RKO (cell line): Measurements from ENCODE around the gene APOBEC3H.

Experiments
- DNase-seq: peaks from one replicate; pipeline ENCODE4 v3.0.0-alpha.2; 2016; ENCODE audit warnings: low spot score

APOBEC3H gene

GRCh38 chr22:39081016-39081415 is 16.0 kb upstream of the APOBEC3H start:
- DNase-seq, result no peak

GRCh38 chr22:39081598-39081997 is 15.4 kb upstream of the APOBEC3H start:
- no peak for DNase-seq

GRCh38 chr22:39083212-39084165 is 13.6 kb upstream of the APOBEC3H start:
- no peak for DNase-seq

- DNase-seq, result no peak
Observed at GRCh38 chr22:39084666-39085065, 12.4 kb upstream of the APOBEC3H start.

- no peak for DNase-seq
Observed at GRCh38 chr22:39087098-39087497, 9.9 kb upstream of the APOBEC3H start.

- DNase-seq, result no peak
Observed at GRCh38 chr22:39087881-39088684, 9.0 kb upstream of the APOBEC3H start.

- DNase-seq, result no peak
Observed at GRCh38 chr22:39088685-39089032, 8.4 kb upstream of the APOBEC3H start.

GRCh38 chr22:39089928-39090327 is 7.1 kb upstream of the APOBEC3H start:
- DNase-seq, result no peak

- no peak for DNase-seq
Observed at GRCh38 chr22:39090426-39091064, 6.5 kb upstream of the APOBEC3H start.

GRCh38 chr22:39091126-39092081 is 5.6 kb upstream of the APOBEC3H start:
- DNase-seq, result no peak

GRCh38 chr22:39092111-39092862 is 4.8 kb upstream of the APOBEC3H start:
- DNase-seq, result no peak

- no peak for DNase-seq
Observed at GRCh38 chr22:39094717-39095389, 2.2 kb upstream of the APOBEC3H start.

GRCh38 chr22:39095971-39096370 is 1.1 kb upstream of the APOBEC3H start:
- DNase-seq, result no peak

- DNase-seq, result no peak
Observed at GRCh38 chr22:39098026-39098425, 982 bp downstream of the APOBEC3H start.

- DNase-seq, result no peak
Observed at GRCh38 chr22:39098576-39098975, 1.5 kb downstream of the APOBEC3H start.

GRCh38 chr22:39101226-39101625 is 4.2 kb downstream of the APOBEC3H start:
- DNase-seq, result no peak

GRCh38 chr22:39103431-39103830 is 6.4 kb downstream of the APOBEC3H start:
- no peak for DNase-seq

- DNase-seq, result no peak
Observed at GRCh38 chr22:39106326-39106725, 9.3 kb downstream of the APOBEC3H start.

GRCh38 chr22:39108487-39108886 is 11.4 kb downstream of the APOBEC3H start:
- no peak for DNase-seq

- no peak for DNase-seq
Observed at GRCh38 chr22:39109361-39109760, 12.3 kb downstream of the APOBEC3H start.
